ENCODE results near the gene ZNF764. TPM values are rescaled to one million over a fixed set of nuclear protein-coding genes. Genes with fewer than 3 reads are reported as not detected.
A peak's percentile ranks its signal among the peaks of the same experiment; 100 is the strongest.

The ZNF764 gene
- total and polyA plus RNA-seq, 8 donors, result 3.5 to 107 (median 10.5) TPM

GRCh38 chr16:30555315-30556124 lies 2.7 kb downstream of the ZNF764 start:
- intact Hi-C loops (cut with DNase I; ENCODE audit: low total_unique reads), result no loop called here
- TF ChIP-seq EP300 (IDR thresholded peaks at IDR 0.05) (no peak), POLR2AphosphoS5 (IDR thresholded peaks at IDR 0.05) (no peak), CTCF (IDR thresholded peaks at IDR 0.05) (no peak)
- Histone ChIP-seq H3K4me3 (peak overlapping the region in 2 of 4 donors; percentile 73 to 84), H3K9me3 (no peaks in the 10 kb centered on the region), H3K27me3 (no peaks in the 10 kb centered on the region), H3K36me3 (peaks cover 13 to 40% (median 37%) of the 10 kb centered on the region in 4 donors), H3K4me1 (peaks cover under 1 to 81% (median 62%) of the 10 kb centered on the region in 4 donors), H3K27ac (peak overlapping the region in 4 of 5 donors; percentile 91 to 98 (median 96))
- DNase-seq, result no peak
- WGBS, 5 donors, result 77 to 90% (median 84%) methylated on average over 41 to 69 of the region's 69 CpGs

- H3K4me1 ChIP-seq, result peaks cover 0 to 83% (median 62%) of the 10 kb centered on the region in 4 donors
- peaks cover 13 to 40% (median 37%) of the 10 kb centered on the region in 4 donors for H3K36me3 ChIP-seq
- peak overlapping the region in 1 of 5 donors; percentile 2 for H3K27ac ChIP-seq
- WGBS, 5 donors, result 78 to 91% (median 82%) methylated on average over 4 to 18 of the region's 18 CpGs
- H3K27me3 ChIP-seq, result no peaks in the 10 kb centered on the region
- no peak for DNase-seq
- no peaks in the 10 kb centered on the region for H3K9me3 ChIP-seq
- TF ChIP-seq EP300 (IDR thresholded peaks at IDR 0.05), result no peak
- no peak for TF ChIP-seq POLR2A (IDR thresholded peaks at IDR 0.05)
- TF ChIP-seq CTCF (IDR thresholded peaks at IDR 0.05), result no peak
- no peak for TF ChIP-seq POLR2AphosphoS5 (IDR thresholded peaks at IDR 0.05)
- intact Hi-C loops (cut with DNase I; ENCODE audit: low total_unique reads), result no loop called here
- peak overlapping the region in 1 of 4 donors; percentile 84 for H3K4me3 ChIP-seq
Observed at GRCh38 chr16:30554557-30555314, 3.4 kb downstream of the ZNF764 start.

GRCh38 chr16:30553393-30553899 lies 4.7 kb downstream of the ZNF764 start:
- peaks cover 1 to 83% (median 65%) of the 10 kb centered on the region in 4 donors for H3K4me1 ChIP-seq
- H3K27me3 ChIP-seq, result no peaks in the 10 kb centered on the region
- intact Hi-C loops (cut with DNase I; ENCODE audit: low total_unique reads), result no loop called here
- WGBS, 5 donors, result 83 to 97% (median 87%) methylated on average over 2 of the region's 2 CpGs
- no peaks in the 10 kb centered on the region for H3K9me3 ChIP-seq
- no peak for DNase-seq
- TF ChIP-seq POLR2AphosphoS5 (IDR thresholded peaks at IDR 0.05) (no peak), CTCF (IDR thresholded peaks at IDR 0.05) (no peak), EP300 (IDR thresholded peaks at IDR 0.05) (no peak), POLR2A (IDR thresholded peaks at IDR 0.05) (no peak)
- peaks cover 13 to 40% (median 37%) of the 10 kb centered on the region in 4 donors for H3K36me3 ChIP-seq
- no peak overlapping the region for H3K4me3 ChIP-seq
- peak overlapping the region in 4 of 5 donors; percentile 10 to 43 (median 28) for H3K27ac ChIP-seq

GRCh38 chr16:30552956-30553355 lies 5.2 kb downstream of the ZNF764 start:
- TF ChIP-seq POLR2AphosphoS5 (IDR thresholded peaks at IDR 0.05), result no peak
- TF ChIP-seq CTCF (IDR thresholded peaks at IDR 0.05), result no peak
- no peak for TF ChIP-seq EP300 (IDR thresholded peaks at IDR 0.05)
- no peak for TF ChIP-seq POLR2A (IDR thresholded peaks at IDR 0.05)
- Histone ChIP-seq H3K36me3 (peaks cover 13 to 40% (median 37%) of the 10 kb centered on the region in 4 donors), H3K4me3 (no peak overlapping the region), H3K9me3 (no peaks in the 10 kb centered on the region), H3K27ac (peak overlapping the region in 4 of 5 donors; percentile 10 to 48 (median 42)), H3K4me1 (peaks cover 5 to 83% (median 66%) of the 10 kb centered on the region in 4 donors), H3K27me3 (no peaks in the 10 kb centered on the region)
- DNase-seq, result no peak
- intact Hi-C loops (cut with DNase I; ENCODE audit: low total_unique reads), result no loop called here
- 79 to 90% (median 83%) methylated on average over 4 of the region's 4 CpGs for WGBS, 5 donors
